ENCODE data around the gene HIPK2. TPM values are rescaled to one million over a fixed set of nuclear protein-coding genes. Genes with fewer than 3 reads are reported as not detected.

Gene HIPK2
- total RNA-seq, 1 donor = 12.7 TPM

- Histone ChIP-seq H2AFZ (ENCODE audit: low read length) (no peak overlapping the region), H3K9me3 (ENCODE audit: low read depth, low read length) (no peaks in the 10 kb centered on the region), H3K79me2 (ENCODE audit: insufficient read depth, low read length) (peaks cover 98% of the 10 kb centered on the region), H3K4me1 (ENCODE audit: insufficient read depth, low read length) (peaks cover 11% of the 10 kb centered on the region), H3K36me3 (ENCODE audit: insufficient read depth, low read length) (peaks cover 11% of the 10 kb centered on the region), H3K4me2 (ENCODE audit: insufficient read depth, low read length) (no peak overlapping the region), H4K20me1 (ENCODE audit: insufficient read depth, low read length) (peaks cover 49% of the 10 kb centered on the region), H3K4me3 (ENCODE audit: insufficient read depth, low read length) (no peak overlapping the region), H3K27me3 (ENCODE audit: insufficient read depth, low read length) (no peaks in the 10 kb centered on the region), H3K27ac (ENCODE audit: low read depth, low read length) (no peak overlapping the region)
- no peak for DNase-seq (ENCODE audit: insufficient read length, low spot score, missing footprints)
- no peak for TF ChIP-seq CTCF (IDR thresholded peaks at IDR 0.05; ENCODE audit: extremely low read depth, low read depth, low read length)
Measured at GRCh38 chr7:139752148-139752547, 25.6 kb downstream of the HIPK2 start.

GRCh38 chr7:139750459-139751095, 27.2 kb downstream of the HIPK2 start:
- Histone ChIP-seq H3K4me3 (ENCODE audit: insufficient read depth, low read length) (no peak overlapping the region), H3K27me3 (ENCODE audit: insufficient read depth, low read length) (no peaks in the 10 kb centered on the region), H3K36me3 (ENCODE audit: insufficient read depth, low read length) (peaks cover 11% of the 10 kb centered on the region), H3K79me2 (ENCODE audit: insufficient read depth, low read length) (peaks cover 99% of the 10 kb centered on the region), H2AFZ (ENCODE audit: low read length) (no peak overlapping the region), H3K9me3 (ENCODE audit: low read depth, low read length) (no peaks in the 10 kb centered on the region), H3K4me1 (ENCODE audit: insufficient read depth, low read length) (peaks cover 21% of the 10 kb centered on the region), H4K20me1 (ENCODE audit: insufficient read depth, low read length) (peaks cover 47% of the 10 kb centered on the region), H3K27ac (ENCODE audit: low read depth, low read length) (no peak overlapping the region), H3K4me2 (ENCODE audit: insufficient read depth, low read length) (no peak overlapping the region)
- TF ChIP-seq CTCF (IDR thresholded peaks at IDR 0.05; ENCODE audit: extremely low read depth, low read depth, low read length) = no peak
- DNase-seq (ENCODE audit: insufficient read length, low spot score, missing footprints) = no peak

GRCh38 chr7:139749545-139749944, 28.3 kb downstream of the HIPK2 start:
- H3K4me2 ChIP-seq (ENCODE audit: insufficient read depth, low read length) = no peak overlapping the region
- H3K27ac ChIP-seq (ENCODE audit: low read depth, low read length) = no peak overlapping the region

More at GRCh38 chr7:139749545-139749944, 28.3 kb downstream of the HIPK2 start:
- Histone ChIP-seq H3K9me3 (ENCODE audit: low read depth, low read length) (no peaks in the 10 kb centered on the region), H3K4me1 (ENCODE audit: insufficient read depth, low read length) (peaks cover 30% of the 10 kb centered on the region), H3K27me3 (ENCODE audit: insufficient read depth, low read length) (no peaks in the 10 kb centered on the region), H2AFZ (ENCODE audit: low read length) (no peak overlapping the region), H3K79me2 (ENCODE audit: insufficient read depth, low read length) (peaks cover 99% of the 10 kb centered on the region), H3K36me3 (ENCODE audit: insufficient read depth, low read length) (peaks cover 7% of the 10 kb centered on the region), H4K20me1 (ENCODE audit: insufficient read depth, low read length) (peaks cover 49% of the 10 kb centered on the region), H3K4me3 (ENCODE audit: insufficient read depth, low read length) (no peak overlapping the region)
- no peak for DNase-seq (ENCODE audit: insufficient read length, low spot score, missing footprints)
- no peak for TF ChIP-seq CTCF (IDR thresholded peaks at IDR 0.05; ENCODE audit: extremely low read depth, low read depth, low read length)
